OCI-LY7 (cell line): Measurements from ENCODE around the gene TNS2. TPM values are rescaled to one million over a fixed set of nuclear protein-coding genes. Genes with fewer than 3 reads are reported as not detected.

ENCODE experiments used
- BruUV-seq: library from RNA; stranded (reverse); fragments of 400-500 nt; replicated peaks from 2 replicates; lab custom pipeline; 2021; lab: Mats Ljungman, UMichigan
- CTCF ChIA-PET: fragments of 300-600 bp; sonication (Branson Sonifier 250); formaldehyde crosslinking; loops from one replicate; lab custom pipeline; 2022; ENCODE audit warnings: antibody characterized with exemption; ENCODE audit not compliant: unreplicated experiment; lab: Charles Lee
- POLR2A ChIA-PET: fragments of 300-600 bp; sonication (Branson Sonifier 250); formaldehyde crosslinking; loops from one replicate; lab custom pipeline; 2022; ENCODE audit warnings: antibody characterized with exemption; lab: Charles Lee
- DNase-seq: peaks from one replicate; pipeline ENCODE4 v3.0.0-alpha.2; 2015; ENCODE audit warnings: low spot score
- H2AFZ ChIP-seq: fragments of 200-600 bp; sonication (generic), shearing (Covaris generic); 2 replicates; pipeline ENCODE4 v1.6.1; 2014; ENCODE audit warnings: mild to moderate bottlenecking, antibody characterized with exemption, low read length, moderate library complexity
- H3K27ac ChIP-seq: fragments of 200-600 bp; sonication (generic); 2 replicates; pipeline ENCODE4 v1.5.1; 2014; ENCODE audit warnings: mixed run types, low read depth, mild to moderate bottlenecking, moderate library complexity, low read length, inconsistent platforms; ENCODE audit not compliant: poor library complexity, severe bottlenecking
- H3K36me3 ChIP-seq: fragments of 200-600 bp; sonication (generic); 2 replicates; pipeline ENCODE4 v1.6.1; 2014; ENCODE audit warnings: mild to moderate bottlenecking, antibody characterized with exemption, low read length, moderate library complexity, mixed read lengths; ENCODE audit not compliant: insufficient read depth
- H3K4me1 ChIP-seq: fragments of 200-600 bp; sonication (generic); 2 replicates; pipeline ENCODE4 v1.5.1; 2014; ENCODE audit warnings: mild to moderate bottlenecking, low read length; ENCODE audit not compliant: insufficient read depth, poor library complexity, severe bottlenecking
- H3K4me2 ChIP-seq: fragments of 200-600 bp; sonication (generic); 2 replicates; pipeline ENCODE4 v1.6.1; 2014; ENCODE audit warnings: mild to moderate bottlenecking, low read length
- H3K4me3 ChIP-seq: fragments of 200-600 bp; sonication (generic); 2 replicates; pipeline ENCODE4 v1.5.1; 2014; ENCODE audit warnings: mild to moderate bottlenecking, low read depth, low read length; ENCODE audit not compliant: poor library complexity, severe bottlenecking
- H3K79me2 ChIP-seq: fragments of 200-600 bp; sonication (generic); 2 replicates; pipeline ENCODE4 v1.6.1; 2016; ENCODE audit warnings: low read depth, mild to moderate bottlenecking, low read length, moderate library complexity, mixed read lengths; ENCODE audit not compliant: insufficient read depth
- H3K9me2 ChIP-seq: fragments of 200-600 bp; sonication (generic); 2 replicates; pipeline ENCODE4 v1.6.1; 2016; ENCODE audit warnings: mild to moderate bottlenecking, low read length, mixed read lengths; ENCODE audit not compliant: insufficient read depth
- H3K9me3 ChIP-seq: fragments of 200-600 bp; sonication (generic); 2 replicates; pipeline ENCODE4 v1.6.1; 2014; ENCODE audit warnings: mild to moderate bottlenecking, mixed run types, low read length, mixed read lengths
- H4K20me1 ChIP-seq: fragments of 200-600 bp; sonication (generic); 2 replicates; pipeline ENCODE4 v1.6.1; 2014; ENCODE audit warnings: mild to moderate bottlenecking, antibody characterized with exemption, low read length, moderate library complexity, mixed read lengths; ENCODE audit not compliant: insufficient read depth
- CTCF ChIP-seq: fragments of 200-600 bp; sonication (generic); conservative IDR thresholded peaks from 2 replicates; pipeline ENCODE4 v1.5.1; 2014; ENCODE audit warnings: mild to moderate bottlenecking, antibody characterized with exemption, low read length, moderate library complexity, mixed read lengths
- EZH2phosphoT487 ChIP-seq: fragments of 200-600 bp; sonication (generic); IDR thresholded peaks from 2 replicates; pipeline ENCODE4 v1.6.1; 2018; ENCODE audit warnings: low read depth, borderline replicate concordance, mild to moderate bottlenecking, mixed run types, antibody characterized with exemption, low read length, moderate library complexity, mixed read lengths
- intact Hi-C: fragments of 100-400 bp; cut with micrococcal nuclease; formaldehyde crosslinking; loops from one replicate; pipeline ENCODE4 v1.10.0; 2022; ENCODE audit not compliant: unreplicated experiment
- total RNA-seq, 2 experiments: library from RNA; depleted of rRNA in 1 of 2; stranded (reverse); fragments of >200 nt in 1 of 2; shearing (Covaris generic) in 1 of 2; gene quantifications; 2 replicates each; pipeline ENCODE4 v1.2.3, GENCODE V29; 2014 to 2022

TNS2 gene
- total RNA-seq, 2 experiments from 2014 or later, result 0.25 to 1.6 TPM

GRCh38 chr12:53076461-53076860 lies 26.6 kb downstream of the TNS2 start:
- no peak for DNase-seq
- no peak overlapping the region for H3K27ac ChIP-seq
- intact Hi-C loops, result no loop called here
- H3K79me2 ChIP-seq, result no peaks in the 10 kb centered on the region; the same call in 1 of the 2 replicates
- no peak for TF ChIP-seq EZH2phosphoT487
- no peak for TF ChIP-seq CTCF
- ChIA-PET CTCF (no interaction called here), POLR2A (no interaction called here)
- H3K4me1 ChIP-seq, result peaks cover 10% of the 10 kb centered on the region
- H2AFZ ChIP-seq, result no peak overlapping the region
- peaks cover 36% of the 10 kb centered on the region for H3K36me3 ChIP-seq
- no peaks in the 10 kb centered on the region for H4K20me1 ChIP-seq
- no peak overlapping the region for H3K4me2 ChIP-seq
- H3K9me2 ChIP-seq, result no peaks in the 10 kb centered on the region
- BruUV-seq, result no TSS peak
- H3K4me3 ChIP-seq, result no peak overlapping the region
- no peaks in the 10 kb centered on the region for H3K9me3 ChIP-seq

GRCh38 chr12:53077030-53077429 lies 27.2 kb downstream of the TNS2 start:
- intact Hi-C loops, result no loop called here
- ChIA-PET CTCF (no interaction called here), POLR2A (interaction anchor here (0.6 to 0.7 kb wide), 2 partner anchors 680 to 790 kb away, joined by 3 read pairs; no protein-coding TSS in a partner anchor)
- no peak overlapping the region for H3K4me3 ChIP-seq
- TF ChIP-seq EZH2phosphoT487 (no peak), CTCF (no peak)
- no peaks in the 10 kb centered on the region for H3K9me3 ChIP-seq
- no peak overlapping the region for H3K27ac ChIP-seq
- H4K20me1 ChIP-seq, result no peaks in the 10 kb centered on the region
- H3K4me2 ChIP-seq, result no peak overlapping the region
- H3K79me2 ChIP-seq, result no peaks in the 10 kb centered on the region; the same call in 1 of the 2 replicates
- DNase-seq, result no peak
- peaks cover 10% of the 10 kb centered on the region for H3K4me1 ChIP-seq
- H2AFZ ChIP-seq, result no peak overlapping the region
- no TSS peak for BruUV-seq
- H3K9me2 ChIP-seq, result no peaks in the 10 kb centered on the region
- H3K36me3 ChIP-seq, result peaks cover 32% of the 10 kb centered on the region

GRCh38 chr12:53078425-53079225 lies 28.8 kb downstream of the TNS2 start:
- peak; percentile 68 for DNase-seq
- ChIA-PET POLR2A (interaction anchor here (0.7 to 2.6 kb wide), 11 partner anchors 8 to 546 kb away, joined by 3 to 29 read pairs (median 4); partner anchors contain the start of genes AAAS, IGFBP6, PFDN5 and SOAT2), CTCF (interaction anchor here (0.6 to 1.8 kb wide), 5 partner anchors 12 to 31 kb away, joined by 3 to 7 read pairs (median 6); partner anchors contain the start of gene SOAT2)
- Histone ChIP-seq H3K9me2 (no peaks in the 10 kb centered on the region), H3K4me2 (peak overlapping the region; percentile 73), H3K4me3 (peak overlapping the region; percentile 78), H3K27ac (peak overlapping the region; percentile 34), H3K36me3 (peaks cover 29% of the 10 kb centered on the region), H3K9me3 (no peaks in the 10 kb centered on the region), H2AFZ (peak overlapping the region; percentile 70), H3K79me2 (no peaks in the 10 kb centered on the region; the same call in 1 of the 2 replicates), H3K4me1 (peaks cover 10% of the 10 kb centered on the region), H4K20me1 (no peaks in the 10 kb centered on the region)
- BruUV-seq, result TSS peak; percentile 64
- intact Hi-C loops, result loop anchor here (1.0 kb wide), 1 partner anchor 24 kb away; no protein-coding TSS in a partner anchor
- TF ChIP-seq CTCF (no peak), EZH2phosphoT487 (no peak)
